Testis (tissue), 2 donors: ENCODE measurements around the gene ITSN2.

Experiments
- CTCF ChIP-seq, 3 experiments: fragments of 450-650 bp in 2 of 3; fragments of 200-600 bp in 1 of 3; sonication (generic) in 1 of 3; IDR thresholded peaks; one replicate each; pipeline ENCODE4 v1.5.1; 2016 to 2019; ENCODE audit warnings: antibody characterized with exemption in 3 of 3, mild to moderate bottlenecking in 2 of 3, moderate library complexity in 1 of 3
- POLR2A ChIP-seq: fragments of 450-650 bp; IDR thresholded peaks from one replicate; pipeline ENCODE4 v1.6.1; 2017; ENCODE audit warnings: antibody characterized with exemption, mild to moderate bottlenecking, moderate library complexity

GRCh38 chr2:24237313-24237712 lies 123.0 kb downstream of the ITSN2 start:
- TF ChIP-seq POLR2A: no peak
- TF ChIP-seq CTCF (IDR thresholded peaks at IDR 0.05): no peak
